H1 (cell line): ENCODE measurements around the gene CHMP1B. TPM values are rescaled to one million over a fixed set of nuclear protein-coding genes. Genes with fewer than 3 reads are reported as not detected.

ENCODE experiments used
- JUN ChIP-seq: IDR thresholded peaks from 2 replicates; pipeline ENCODE4 v1.6.1; 2011; ENCODE audit warnings: low read depth, mild to moderate bottlenecking, improper control_type of control experiment, low read length
- RNF2 ChIP-seq: fragments of 200-900, 300-1000 bp; sonication (generic); IDR thresholded peaks from 2 replicates; pipeline ENCODE4 v1.7.1; 2016; ENCODE audit warnings: borderline replicate concordance, low read depth, mild to moderate bottlenecking, antibody characterized with exemption, low read length; ENCODE audit not compliant: poor library complexity, severe bottlenecking; ENCODE audit errors: missing control alignments
- SIN3A ChIP-seq, 2 experiments: IDR thresholded peaks in 1 of 2; conservative IDR thresholded peaks in 1 of 2; 2 replicates each; pipeline ENCODE4 v1.6.1; 2011 to 2012; ENCODE audit warnings: low read length in 2 of 2, improper control_type of control experiment in 1 of 2, low read depth in 1 of 2, mild to moderate bottlenecking in 1 of 2
- TBP ChIP-seq: IDR thresholded peaks from 2 replicates; pipeline ENCODE4 v1.6.1; 2011; ENCODE audit warnings: low read depth, low read length, improper control_type of control experiment
- TEAD4 ChIP-seq: IDR thresholded peaks from 2 replicates; pipeline ENCODE4 v1.6.1; 2012; ENCODE audit warnings: low read depth, low read length, inconsistent platforms, mixed read lengths
- polyA plus RNA-seq, 7 experiments: library from polyadenylated mRNA; depleted of rRNA in 3 of 7; stranded (reverse) in 5 of 7; unstranded in 2 of 7; fragments of >200 nt in 5 of 7; fragments of 200-250 nt in 2 of 7; gene quantifications; 1 replicate in 5 of 7; 2 replicates in 1 of 7; 4 replicates in 1 of 7; pipeline versions ENCODE4 v1.2.1 to v1.2.3, GENCODE V29; 2011 to 2013; ENCODE audit warnings: missing spikeins in 2 of 7, mixed read lengths in 2 of 7
- total RNA-seq: library from RNA; stranded (reverse); fragmentation: NEBNext Ultra II Directional; extraction: Animal tissue kit (Norgen Biotek cat#: 25700); gene quantifications from 2 replicates; pipeline ENCODE4 v1.2.1, GENCODE V29; 2021
- TF ChIP-seq, protein P1 (sequence below): fragments of 300-600 bp; sonication (generic); IDR thresholded peaks from 2 replicates; pipeline ENCODE4 v1.7.1; 2012; ENCODE audit warnings: low read length, moderate library complexity, mild to moderate bottlenecking, inconsistent platforms; ENCODE audit not compliant: insufficient replicate concordance
- TF ChIP-seq, protein P2 (sequence below): IDR thresholded peaks from 2 replicates; pipeline ENCODE4 v1.6.1; 2011; ENCODE audit warnings: low read length, improper control_type of control experiment
- TF ChIP-seq, protein P3 (sequence below): IDR thresholded peaks from 2 replicates; pipeline ENCODE4 v1.6.1; 2012; ENCODE audit warnings: low read length, inconsistent platforms

CHMP1B gene
- total and polyA plus RNA-seq, 2 of the 8 experiments (the other 6 are each of a cell fraction or from before 2014, with no cell fraction given) = 30.5 to 43.2 TPM

DNA sequence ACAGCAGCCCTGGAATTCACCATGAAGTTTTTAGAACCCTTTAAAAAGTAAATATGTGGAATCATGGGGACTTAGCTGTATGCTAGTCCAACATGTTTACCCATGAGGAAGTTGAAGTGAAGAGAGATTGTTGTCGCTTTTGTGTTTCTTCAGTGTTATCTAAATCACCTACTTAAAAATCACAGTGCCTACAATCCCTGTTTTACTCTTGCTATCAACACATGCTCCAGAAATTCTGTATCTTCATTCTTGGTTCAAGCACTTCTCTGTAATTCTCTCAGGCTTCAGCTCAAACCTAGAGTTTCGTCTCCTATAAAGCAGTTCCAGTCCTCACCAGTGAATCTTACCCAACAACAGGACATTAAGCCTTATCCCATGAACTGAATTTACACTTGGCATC lies 30.5 kb upstream of the CHMP1B start (continued):
- TF ChIP-seq, protein P1, sequence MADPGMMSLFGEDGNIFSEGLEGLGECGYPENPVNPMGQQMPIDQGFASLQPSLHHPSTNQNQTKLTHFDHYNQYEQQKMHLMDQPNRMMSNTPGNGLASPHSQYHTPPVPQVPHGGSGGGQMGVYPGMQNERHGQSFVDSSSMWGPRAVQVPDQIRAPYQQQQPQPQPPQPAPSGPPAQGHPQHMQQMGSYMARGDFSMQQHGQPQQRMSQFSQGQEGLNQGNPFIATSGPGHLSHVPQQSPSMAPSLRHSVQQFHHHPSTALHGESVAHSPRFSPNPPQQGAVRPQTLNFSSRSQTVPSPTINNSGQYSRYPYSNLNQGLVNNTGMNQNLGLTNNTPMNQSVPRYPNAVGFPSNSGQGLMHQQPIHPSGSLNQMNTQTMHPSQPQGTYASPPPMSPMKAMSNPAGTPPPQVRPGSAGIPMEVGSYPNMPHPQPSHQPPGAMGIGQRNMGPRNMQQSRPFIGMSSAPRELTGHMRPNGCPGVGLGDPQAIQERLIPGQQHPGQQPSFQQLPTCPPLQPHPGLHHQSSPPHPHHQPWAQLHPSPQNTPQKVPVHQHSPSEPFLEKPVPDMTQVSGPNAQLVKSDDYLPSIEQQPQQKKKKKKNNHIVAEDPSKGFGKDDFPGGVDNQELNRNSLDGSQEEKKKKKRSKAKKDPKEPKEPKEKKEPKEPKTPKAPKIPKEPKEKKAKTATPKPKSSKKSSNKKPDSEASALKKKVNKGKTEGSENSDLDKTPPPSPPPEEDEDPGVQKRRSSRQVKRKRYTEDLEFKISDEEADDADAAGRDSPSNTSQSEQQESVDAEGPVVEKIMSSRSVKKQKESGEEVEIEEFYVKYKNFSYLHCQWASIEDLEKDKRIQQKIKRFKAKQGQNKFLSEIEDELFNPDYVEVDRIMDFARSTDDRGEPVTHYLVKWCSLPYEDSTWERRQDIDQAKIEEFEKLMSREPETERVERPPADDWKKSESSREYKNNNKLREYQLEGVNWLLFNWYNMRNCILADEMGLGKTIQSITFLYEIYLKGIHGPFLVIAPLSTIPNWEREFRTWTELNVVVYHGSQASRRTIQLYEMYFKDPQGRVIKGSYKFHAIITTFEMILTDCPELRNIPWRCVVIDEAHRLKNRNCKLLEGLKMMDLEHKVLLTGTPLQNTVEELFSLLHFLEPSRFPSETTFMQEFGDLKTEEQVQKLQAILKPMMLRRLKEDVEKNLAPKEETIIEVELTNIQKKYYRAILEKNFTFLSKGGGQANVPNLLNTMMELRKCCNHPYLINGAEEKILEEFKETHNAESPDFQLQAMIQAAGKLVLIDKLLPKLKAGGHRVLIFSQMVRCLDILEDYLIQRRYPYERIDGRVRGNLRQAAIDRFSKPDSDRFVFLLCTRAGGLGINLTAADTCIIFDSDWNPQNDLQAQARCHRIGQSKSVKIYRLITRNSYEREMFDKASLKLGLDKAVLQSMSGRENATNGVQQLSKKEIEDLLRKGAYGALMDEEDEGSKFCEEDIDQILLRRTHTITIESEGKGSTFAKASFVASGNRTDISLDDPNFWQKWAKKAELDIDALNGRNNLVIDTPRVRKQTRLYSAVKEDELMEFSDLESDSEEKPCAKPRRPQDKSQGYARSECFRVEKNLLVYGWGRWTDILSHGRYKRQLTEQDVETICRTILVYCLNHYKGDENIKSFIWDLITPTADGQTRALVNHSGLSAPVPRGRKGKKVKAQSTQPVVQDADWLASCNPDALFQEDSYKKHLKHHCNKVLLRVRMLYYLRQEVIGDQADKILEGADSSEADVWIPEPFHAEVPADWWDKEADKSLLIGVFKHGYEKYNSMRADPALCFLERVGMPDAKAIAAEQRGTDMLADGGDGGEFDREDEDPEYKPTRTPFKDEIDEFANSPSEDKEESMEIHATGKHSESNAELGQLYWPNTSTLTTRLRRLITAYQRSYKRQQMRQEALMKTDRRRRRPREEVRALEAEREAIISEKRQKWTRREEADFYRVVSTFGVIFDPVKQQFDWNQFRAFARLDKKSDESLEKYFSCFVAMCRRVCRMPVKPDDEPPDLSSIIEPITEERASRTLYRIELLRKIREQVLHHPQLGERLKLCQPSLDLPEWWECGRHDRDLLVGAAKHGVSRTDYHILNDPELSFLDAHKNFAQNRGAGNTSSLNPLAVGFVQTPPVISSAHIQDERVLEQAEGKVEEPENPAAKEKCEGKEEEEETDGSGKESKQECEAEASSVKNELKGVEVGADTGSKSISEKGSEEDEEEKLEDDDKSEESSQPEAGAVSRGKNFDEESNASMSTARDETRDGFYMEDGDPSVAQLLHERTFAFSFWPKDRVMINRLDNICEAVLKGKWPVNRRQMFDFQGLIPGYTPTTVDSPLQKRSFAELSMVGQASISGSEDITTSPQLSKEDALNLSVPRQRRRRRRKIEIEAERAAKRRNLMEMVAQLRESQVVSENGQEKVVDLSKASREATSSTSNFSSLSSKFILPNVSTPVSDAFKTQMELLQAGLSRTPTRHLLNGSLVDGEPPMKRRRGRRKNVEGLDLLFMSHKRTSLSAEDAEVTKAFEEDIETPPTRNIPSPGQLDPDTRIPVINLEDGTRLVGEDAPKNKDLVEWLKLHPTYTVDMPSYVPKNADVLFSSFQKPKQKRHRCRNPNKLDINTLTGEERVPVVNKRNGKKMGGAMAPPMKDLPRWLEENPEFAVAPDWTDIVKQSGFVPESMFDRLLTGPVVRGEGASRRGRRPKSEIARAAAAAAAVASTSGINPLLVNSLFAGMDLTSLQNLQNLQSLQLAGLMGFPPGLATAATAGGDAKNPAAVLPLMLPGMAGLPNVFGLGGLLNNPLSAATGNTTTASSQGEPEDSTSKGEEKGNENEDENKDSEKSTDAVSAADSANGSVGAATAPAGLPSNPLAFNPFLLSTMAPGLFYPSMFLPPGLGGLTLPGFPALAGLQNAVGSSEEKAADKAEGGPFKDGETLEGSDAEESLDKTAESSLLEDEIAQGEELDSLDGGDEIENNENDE = no peak
- TF ChIP-seq, protein P2, sequence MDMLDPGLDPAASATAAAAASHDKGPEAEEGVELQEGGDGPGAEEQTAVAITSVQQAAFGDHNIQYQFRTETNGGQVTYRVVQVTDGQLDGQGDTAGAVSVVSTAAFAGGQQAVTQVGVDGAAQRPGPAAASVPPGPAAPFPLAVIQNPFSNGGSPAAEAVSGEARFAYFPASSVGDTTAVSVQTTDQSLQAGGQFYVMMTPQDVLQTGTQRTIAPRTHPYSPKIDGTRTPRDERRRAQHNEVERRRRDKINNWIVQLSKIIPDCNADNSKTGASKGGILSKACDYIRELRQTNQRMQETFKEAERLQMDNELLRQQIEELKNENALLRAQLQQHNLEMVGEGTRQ = no peak
- TF ChIP-seq, protein P3, sequence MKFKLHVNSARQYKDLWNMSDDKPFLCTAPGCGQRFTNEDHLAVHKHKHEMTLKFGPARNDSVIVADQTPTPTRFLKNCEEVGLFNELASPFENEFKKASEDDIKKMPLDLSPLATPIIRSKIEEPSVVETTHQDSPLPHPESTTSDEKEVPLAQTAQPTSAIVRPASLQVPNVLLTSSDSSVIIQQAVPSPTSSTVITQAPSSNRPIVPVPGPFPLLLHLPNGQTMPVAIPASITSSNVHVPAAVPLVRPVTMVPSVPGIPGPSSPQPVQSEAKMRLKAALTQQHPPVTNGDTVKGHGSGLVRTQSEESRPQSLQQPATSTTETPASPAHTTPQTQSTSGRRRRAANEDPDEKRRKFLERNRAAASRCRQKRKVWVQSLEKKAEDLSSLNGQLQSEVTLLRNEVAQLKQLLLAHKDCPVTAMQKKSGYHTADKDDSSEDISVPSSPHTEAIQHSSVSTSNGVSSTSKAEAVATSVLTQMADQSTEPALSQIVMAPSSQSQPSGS = no peak
- TF ChIP-seq TEAD4 (no peak), RNF2 (no peak), JUN (no peak), SIN3A (conservative IDR thresholded peaks at IDR 0.05 in 1 of 2, IDR thresholded peaks at IDR 0.05 in 1 of 2; ENCODE audit: low read depth in 1 of 2, low read length in 2 of 2) (no peak), TBP (no peak)
